Cardiac muscle cell (in vitro differentiated cells and primary cell): ENCODE data around the gene ZNF827. TPM values are rescaled to one million over a fixed set of nuclear protein-coding genes. Genes with fewer than 3 reads are reported as not detected.
"Not testable (repeated sequence)": the region's sequence is repeated elsewhere in the genome, so short reads cannot be mapped to it uniquely, and the experiment has no call there.

Experiments used
- DNase-seq, 2 donors: peaks; one replicate each; pipeline versions ENCODE4 v3.0.0 to v3.0.0-alpha.2; 2010 to 2017; ENCODE audit warnings: low read depth in 1 of 2, low spot score in 1 of 2
- H3K27ac ChIP-seq: fragments of 200-600 bp; sonication (generic); 2 replicates; pipeline ENCODE4 v1.5.1; 2016
- H3K27me3 ChIP-seq: fragments of 200-600 bp; sonication (generic); 2 replicates; pipeline ENCODE4 v1.6.0; 2016; ENCODE audit warnings: control low read depth
- H3K36me3 ChIP-seq: fragments of 200-600 bp; sonication (generic); 2 replicates; pipeline ENCODE4 v1.5.1; 2016; ENCODE audit warnings: control low read depth
- H3K4me1 ChIP-seq: fragments of 200-600 bp; sonication (generic); 2 replicates; pipeline ENCODE4 v1.8.1; 2017; ENCODE audit warnings: low read depth, mild to moderate bottlenecking, mixed run types
- H3K4me3 ChIP-seq: fragments of 200-600 bp; sonication (generic); 2 replicates; pipeline ENCODE4 v1.5.1; 2016; ENCODE audit warnings: mild to moderate bottlenecking
- H3K9me3 ChIP-seq: fragments of 200-600 bp; sonication (generic); 2 replicates; pipeline ENCODE4 v1.5.1; 2017; ENCODE audit warnings: low read depth, mild to moderate bottlenecking, control low read depth
- polyA plus RNA-seq: library from polyadenylated mRNA; unstranded; fragments of >200 nt; fragmentation: Nextera tagmentation; extraction: Ambion mirVana; gene quantifications from 2 replicates; pipeline ENCODE4 v1.2.1, GENCODE V29; 2016
- total RNA-seq: library from RNA; depleted of rRNA; stranded (reverse); fragments of >200 nt; gene quantifications from 2 replicates; pipeline ENCODE4 v1.2.3, GENCODE V29; 2016
- TF ChIP-seq, protein P1 (sequence below): IDR thresholded peaks from 2 replicates; pipeline ENCODE4 v1.5.1; 2012; ENCODE audit warnings: low read depth, mild to moderate bottlenecking, low read length

The ZNF827 gene
- total and polyA plus RNA-seq, 2 experiments from 2014 or later: 13.2 to 37.3 TPM

DNA sequence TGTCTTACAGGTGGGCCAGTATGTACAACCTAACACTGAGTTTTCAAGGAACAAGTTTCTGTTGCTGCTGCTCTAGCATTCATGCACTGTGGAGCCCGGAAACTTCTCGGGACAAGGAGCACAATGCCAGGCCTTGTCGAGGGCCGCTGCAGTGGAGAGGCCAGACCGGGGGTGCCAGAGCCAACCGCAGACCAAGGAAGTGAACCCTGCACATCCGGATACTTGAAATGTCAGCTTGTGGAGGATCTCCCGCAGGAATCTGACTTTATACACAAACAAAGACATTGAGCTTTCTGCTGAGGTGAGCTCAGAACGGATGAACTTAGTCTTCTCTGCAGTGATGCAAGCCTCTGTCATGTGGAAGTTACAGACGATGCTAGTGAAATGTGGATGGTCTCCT, 99.5 kb downstream of the ZNF827 start:
- Histone ChIP-seq H3K9me3 (no peaks in the 10 kb centered on the region), H3K36me3 (peaks cover 19% of the 10 kb centered on the region), H3K4me1 (no peaks in the 10 kb centered on the region), H3K4me3 (no peak overlapping the region), H3K27ac (no peak overlapping the region), H3K27me3 (no peaks in the 10 kb centered on the region)
- DNase-seq: no peak
- TF ChIP-seq, protein P1, sequence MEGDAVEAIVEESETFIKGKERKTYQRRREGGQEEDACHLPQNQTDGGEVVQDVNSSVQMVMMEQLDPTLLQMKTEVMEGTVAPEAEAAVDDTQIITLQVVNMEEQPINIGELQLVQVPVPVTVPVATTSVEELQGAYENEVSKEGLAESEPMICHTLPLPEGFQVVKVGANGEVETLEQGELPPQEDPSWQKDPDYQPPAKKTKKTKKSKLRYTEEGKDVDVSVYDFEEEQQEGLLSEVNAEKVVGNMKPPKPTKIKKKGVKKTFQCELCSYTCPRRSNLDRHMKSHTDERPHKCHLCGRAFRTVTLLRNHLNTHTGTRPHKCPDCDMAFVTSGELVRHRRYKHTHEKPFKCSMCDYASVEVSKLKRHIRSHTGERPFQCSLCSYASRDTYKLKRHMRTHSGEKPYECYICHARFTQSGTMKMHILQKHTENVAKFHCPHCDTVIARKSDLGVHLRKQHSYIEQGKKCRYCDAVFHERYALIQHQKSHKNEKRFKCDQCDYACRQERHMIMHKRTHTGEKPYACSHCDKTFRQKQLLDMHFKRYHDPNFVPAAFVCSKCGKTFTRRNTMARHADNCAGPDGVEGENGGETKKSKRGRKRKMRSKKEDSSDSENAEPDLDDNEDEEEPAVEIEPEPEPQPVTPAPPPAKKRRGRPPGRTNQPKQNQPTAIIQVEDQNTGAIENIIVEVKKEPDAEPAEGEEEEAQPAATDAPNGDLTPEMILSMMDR: no peak

DNA sequence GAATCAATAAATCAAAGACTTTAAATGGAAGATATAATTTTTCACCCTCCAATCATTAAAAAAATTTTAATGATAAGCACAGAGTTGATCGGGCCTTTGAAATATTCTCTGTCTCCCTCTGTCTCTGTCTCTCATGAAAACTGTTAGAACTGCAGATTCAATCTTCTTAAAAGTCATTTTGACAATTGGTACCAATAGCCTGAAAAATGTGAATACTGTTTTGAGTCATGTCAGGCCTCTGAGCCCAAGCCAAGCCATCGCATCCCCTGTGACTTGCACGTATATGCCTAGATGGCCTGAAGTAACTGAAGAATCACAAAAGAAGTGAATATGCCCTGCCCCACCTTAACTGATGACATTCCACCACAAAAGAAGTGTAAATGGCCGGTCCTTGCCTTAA, 106.2 kb downstream of the ZNF827 start:
- not testable (repeated sequence) for H3K4me1 ChIP-seq, H3K4me3 ChIP-seq, H3K27me3 ChIP-seq, H3K27ac ChIP-seq, DNase-seq, H3K9me3 ChIP-seq
- H3K36me3 ChIP-seq: peaks cover 21% of the 10 kb centered on the region

DNA sequence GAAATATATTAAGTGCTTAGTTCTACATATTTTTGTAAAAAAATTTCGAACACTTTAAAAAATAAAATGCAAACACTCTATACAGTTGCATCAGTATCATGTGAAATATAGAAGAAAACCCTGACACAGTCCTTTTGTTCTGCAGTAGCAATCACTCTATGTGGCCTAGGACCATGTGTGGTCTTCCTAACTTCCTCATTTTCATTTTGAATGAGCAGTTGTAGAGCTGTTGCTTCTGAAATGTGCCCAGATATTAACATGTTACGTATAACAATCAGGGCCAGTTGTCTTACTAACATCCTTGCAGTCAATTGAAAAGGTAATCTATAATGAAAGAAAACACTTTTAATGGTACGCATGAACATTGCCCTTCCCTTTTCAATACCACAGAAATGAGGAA, 107.9 kb downstream of the ZNF827 start:
- Histone ChIP-seq H3K4me3 (no peak overlapping the region), H3K36me3 (peaks cover 25% of the 10 kb centered on the region), H3K9me3 (no peaks in the 10 kb centered on the region), H3K27me3 (no peaks in the 10 kb centered on the region), H3K4me1 (no peaks in the 10 kb centered on the region), H3K27ac (no peak overlapping the region)
- DNase-seq: no peak
- TF ChIP-seq, protein P1: no peak

DNA sequence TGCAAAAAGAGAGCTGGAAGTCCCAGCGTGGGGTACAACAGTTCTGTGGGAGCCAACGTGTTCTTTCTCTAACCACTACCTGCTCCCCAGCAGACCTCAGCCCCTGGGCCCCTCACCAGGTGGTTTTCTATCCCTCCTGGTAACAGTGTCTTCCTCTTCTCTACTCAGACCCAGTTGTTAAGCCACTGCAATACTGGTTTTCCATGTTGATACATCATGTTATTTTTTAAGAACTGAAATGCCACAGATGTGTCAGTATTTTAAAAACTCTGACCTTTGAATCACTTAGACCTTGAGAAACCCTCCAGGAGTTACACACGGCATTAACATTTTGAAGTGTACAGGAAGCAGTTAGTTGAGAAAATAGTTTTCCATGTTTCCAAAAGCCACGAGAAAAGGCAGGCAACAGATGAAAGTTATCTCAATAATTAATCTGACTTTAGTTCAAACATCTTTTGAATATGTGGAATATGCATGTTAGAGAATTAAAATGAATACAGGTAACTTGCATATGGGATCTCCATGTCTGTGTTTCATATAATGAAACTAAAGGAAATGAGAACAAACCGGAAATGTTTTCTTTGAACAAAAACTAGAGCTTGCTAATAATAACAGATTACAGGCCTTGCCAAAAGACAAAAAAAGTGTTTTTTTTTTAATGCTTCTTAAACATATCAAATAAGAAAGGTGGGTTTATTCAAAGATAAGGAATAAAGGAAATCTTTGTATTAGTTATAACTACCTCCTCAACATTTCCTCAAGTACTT, 108.8 kb downstream of the ZNF827 start:
- Histone ChIP-seq H3K4me3 (no peak overlapping the region), H3K27ac (no peak overlapping the region), H3K27me3 (no peaks in the 10 kb centered on the region), H3K9me3 (no peaks in the 10 kb centered on the region), H3K4me1 (no peaks in the 10 kb centered on the region), H3K36me3 (peaks cover 28% of the 10 kb centered on the region)
- TF ChIP-seq, protein P1: no peak
- DNase-seq: no peak

DNA sequence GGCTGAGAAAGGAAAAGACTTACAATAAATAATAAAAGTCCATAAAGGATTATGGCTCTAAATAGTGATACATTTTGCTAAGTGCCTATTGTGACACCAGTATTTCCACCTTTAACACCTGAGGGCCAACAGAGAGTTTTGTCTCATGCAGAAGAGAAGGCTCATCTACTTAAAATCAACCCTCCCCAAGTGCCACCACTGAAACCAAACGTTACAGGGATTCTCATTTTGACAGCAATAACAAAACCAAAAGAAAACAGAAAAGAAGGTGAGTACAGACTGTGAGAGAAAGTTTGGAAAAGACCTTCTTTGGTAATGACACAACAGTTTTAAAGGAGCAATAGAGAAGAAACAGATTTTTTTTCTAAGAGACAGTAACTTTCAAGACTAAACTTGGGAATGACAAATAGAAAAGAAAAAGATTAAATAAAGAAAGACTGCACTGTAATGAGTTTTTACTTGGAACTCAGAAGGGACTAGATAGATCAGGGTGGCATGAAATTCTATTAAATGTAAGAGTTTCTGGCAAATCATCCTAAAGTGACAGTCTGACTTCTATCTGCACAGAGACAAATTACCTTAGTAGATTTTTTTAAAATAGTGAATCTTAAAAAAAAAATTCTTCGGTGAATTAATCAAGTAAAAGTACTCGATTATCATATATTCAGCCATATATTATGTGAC, 109.7 kb downstream of the ZNF827 start:
- TF ChIP-seq, protein P1: no peak
- no peaks in the 10 kb centered on the region for H3K27me3 ChIP-seq
- no peak for DNase-seq
- no peak overlapping the region for H3K27ac ChIP-seq
- no peak overlapping the region for H3K4me3 ChIP-seq
- peaks cover 28% of the 10 kb centered on the region for H3K36me3 ChIP-seq
- H3K9me3 ChIP-seq: no peaks in the 10 kb centered on the region
- H3K4me1 ChIP-seq: no peaks in the 10 kb centered on the region

DNA sequence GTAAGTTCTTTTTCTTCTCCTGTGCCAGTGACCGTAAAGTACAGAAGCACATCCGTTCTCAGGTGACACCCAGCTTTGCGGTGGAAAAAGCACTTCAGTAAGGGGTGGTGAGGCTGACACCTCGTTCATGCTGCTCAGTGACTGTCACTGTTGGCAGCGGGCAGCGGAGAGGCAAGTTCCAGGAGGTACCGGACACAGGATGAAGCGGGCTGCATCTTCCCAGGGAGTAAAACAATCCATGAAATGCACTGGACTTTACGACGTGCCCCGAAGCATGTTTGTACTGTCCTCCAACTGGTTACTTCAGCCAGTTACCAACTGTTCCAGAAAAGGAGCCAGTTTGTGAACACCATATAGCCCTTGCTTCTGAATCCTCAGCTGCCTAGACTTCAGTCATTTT, 110.7 kb downstream of the ZNF827 start:
- H3K27me3 ChIP-seq: no peaks in the 10 kb centered on the region
- H3K36me3 ChIP-seq: peaks cover 32% of the 10 kb centered on the region
- TF ChIP-seq, protein P1: no peak

More for the DNA sequence above, 110.7 kb downstream of the ZNF827 start:
- Histone ChIP-seq H3K4me3 (no peak overlapping the region), H3K9me3 (no peaks in the 10 kb centered on the region), H3K4me1 (no peaks in the 10 kb centered on the region), H3K27ac (peak overlapping the region; percentile 8)
- no peak for DNase-seq
